ENCODE results near the gene IGSF3. TPM values are rescaled to one million over a fixed set of nuclear protein-coding genes. Genes with fewer than 3 reads are reported as not detected.

IGSF3 gene
- total RNA-seq, 1 experiment from 2014 or later: 32.4 TPM

- Mint-ChIP-seq H3K4me1 (peaks cover 33% of the 10 kb centered on the region), H3K4me3 (no peak overlapping the region), H3K36me3 (peaks cover 4% of the 10 kb centered on the region; the same call in 1 of the 2 replicates), H3K27ac (no peak overlapping the region), H3K9me3 (no peaks in the 10 kb centered on the region), H3K27me3 (ENCODE audit: low read depth) (no peaks in the 10 kb centered on the region)
- CTCF ChIA-PET: interaction anchor here (1.0 to 1.7 kb wide), 2 partner anchors 9 to 19 kb away, joined by 3 read pairs; no protein-coding TSS in a partner anchor
- POLR2A ChIA-PET: no interaction called here
- DNase-seq (ENCODE audit: low spot score) (no peak), ATAC-seq (no peak)
- TF ChIP-seq KAT7 (CRISPR knock-in tag; IDR thresholded peaks at IDR 0.05; ENCODE audit: borderline replicate concordance) (no peak), NFYB (CRISPR knock-in tag; conservative IDR thresholded peaks at IDR 0.05; ENCODE audit: low read depth) (no peak), TEAD1 (CRISPR knock-in tag; IDR thresholded peaks at IDR 0.05) (no peak), TEAD4 (CRISPR knock-in tag; IDR thresholded peaks at IDR 0.05) (no peak), ZNF425 (CRISPR knock-in tag; conservative IDR thresholded peaks at IDR 0.05) (no peak), ZNF281 (CRISPR knock-in tag; IDR thresholded peaks at IDR 0.05) (no peak), NR2C2 (CRISPR knock-in tag; IDR thresholded peaks at IDR 0.05) (no peak), USF1 (CRISPR knock-in tag; IDR thresholded peaks at IDR 0.05) (no peak), NFE2L1 (CRISPR knock-in tag; IDR thresholded peaks at IDR 0.05) (no peak), AFF4 (CRISPR knock-in tag; IDR thresholded peaks at IDR 0.05; ENCODE audit: borderline replicate concordance) (no peak), ZNF138 (CRISPR knock-in tag; conservative IDR thresholded peaks at IDR 0.05) (no peak), E2F4 (CRISPR knock-in tag; IDR thresholded peaks at IDR 0.05; ENCODE audit: borderline replicate concordance, low read depth) (no peak), GTF2I (CRISPR knock-in tag; conservative IDR thresholded peaks at IDR 0.05) (no peak), ZNF263 (CRISPR knock-in tag; IDR thresholded peaks at IDR 0.05; ENCODE audit: low read depth) (no peak), PRDM15 (CRISPR knock-in tag; IDR thresholded peaks at IDR 0.05) (no peak), ZBTB43 (CRISPR knock-in tag; IDR thresholded peaks at IDR 0.05) (no peak), ZNF671 (CRISPR knock-in tag; IDR thresholded peaks at IDR 0.05) (no peak), MLX (CRISPR knock-in tag; IDR thresholded peaks at IDR 0.05) (no peak), ZBTB21 (CRISPR knock-in tag; IDR thresholded peaks at IDR 0.05; ENCODE audit: borderline replicate concordance) (no peak), ZNF396 (CRISPR knock-in tag; IDR thresholded peaks at IDR 0.05; ENCODE audit: borderline replicate concordance) (no peak)
These were observed 62.2 kb downstream of the IGSF3 start for GRCh38 chr1:116605315-116605714.

All from WTC11 (cell line).